ENCODE measurements around the gene PRDX1. TPM values are rescaled to one million over a fixed set of nuclear protein-coding genes. Genes with fewer than 3 reads are reported as not detected.
"Not testable (repeated sequence)": the region's sequence is repeated elsewhere in the genome, so short reads cannot be mapped to it uniquely, and the experiment has no call there.

PRDX1 gene
- polyA plus RNA-seq, 3 donors: 123 to 508 (median 363) TPM

- 86 to 90% (median 89%) methylated on average over 4 of the region's 4 CpGs for WGBS, 3 donors
- no peak overlapping the region for H3K27ac ChIP-seq (ENCODE audit: low read depth, low read length)
These were observed 10.6 kb downstream of the PRDX1 start for GRCh38 chr1:45510972-45511527.

- H3K27ac ChIP-seq (ENCODE audit: low read depth, low read length): no peak overlapping the region
- 64 to 78% (median 76%) methylated on average over 9 of the region's 9 CpGs for WGBS, 3 donors
These were observed 11.4 kb downstream of the PRDX1 start for GRCh38 chr1:45510036-45510971.

- WGBS, 3 donors: 72 to 79% (median 78%) methylated on average over 15 of the region's 15 CpGs
These were observed 13.2 kb downstream of the PRDX1 start for GRCh38 chr1:45508295-45509151.

DNA sequence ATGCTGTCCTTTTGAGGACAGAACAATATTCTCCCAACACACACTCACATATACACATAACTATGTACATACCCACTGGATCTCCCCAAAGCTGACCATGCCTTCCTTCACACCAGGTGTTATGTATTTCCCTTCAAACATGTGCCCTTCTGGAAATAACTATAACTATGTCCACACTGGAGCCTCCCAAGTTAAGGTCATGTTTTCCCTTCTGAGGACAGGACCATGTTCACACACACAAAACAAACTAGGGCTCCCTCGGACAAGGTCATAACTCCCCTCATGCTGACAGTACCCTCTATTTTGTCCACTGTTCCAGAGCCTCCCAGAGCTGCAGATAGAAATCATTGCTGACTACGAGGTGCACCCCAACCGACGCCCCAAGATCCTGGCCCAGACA, 13.8 kb downstream of the PRDX1 start:
- 88 to 92% (median 89%) methylated on average over 4 of the region's 4 CpGs for WGBS, 3 donors
- H3K27ac ChIP-seq (ENCODE audit: low read depth, low read length): no peak overlapping the region

More at GRCh38 chr1:45508295-45509151, 13.2 kb downstream of the PRDX1 start:
- no peak overlapping the region for H3K27ac ChIP-seq (ENCODE audit: low read depth, low read length)

- 89 to 94% (median 89%) methylated on average over 6 of the region's 6 CpGs for WGBS, 3 donors
These were observed 14.5 kb downstream of the PRDX1 start for GRCh38 chr1:45507195-45507594.

DNA sequence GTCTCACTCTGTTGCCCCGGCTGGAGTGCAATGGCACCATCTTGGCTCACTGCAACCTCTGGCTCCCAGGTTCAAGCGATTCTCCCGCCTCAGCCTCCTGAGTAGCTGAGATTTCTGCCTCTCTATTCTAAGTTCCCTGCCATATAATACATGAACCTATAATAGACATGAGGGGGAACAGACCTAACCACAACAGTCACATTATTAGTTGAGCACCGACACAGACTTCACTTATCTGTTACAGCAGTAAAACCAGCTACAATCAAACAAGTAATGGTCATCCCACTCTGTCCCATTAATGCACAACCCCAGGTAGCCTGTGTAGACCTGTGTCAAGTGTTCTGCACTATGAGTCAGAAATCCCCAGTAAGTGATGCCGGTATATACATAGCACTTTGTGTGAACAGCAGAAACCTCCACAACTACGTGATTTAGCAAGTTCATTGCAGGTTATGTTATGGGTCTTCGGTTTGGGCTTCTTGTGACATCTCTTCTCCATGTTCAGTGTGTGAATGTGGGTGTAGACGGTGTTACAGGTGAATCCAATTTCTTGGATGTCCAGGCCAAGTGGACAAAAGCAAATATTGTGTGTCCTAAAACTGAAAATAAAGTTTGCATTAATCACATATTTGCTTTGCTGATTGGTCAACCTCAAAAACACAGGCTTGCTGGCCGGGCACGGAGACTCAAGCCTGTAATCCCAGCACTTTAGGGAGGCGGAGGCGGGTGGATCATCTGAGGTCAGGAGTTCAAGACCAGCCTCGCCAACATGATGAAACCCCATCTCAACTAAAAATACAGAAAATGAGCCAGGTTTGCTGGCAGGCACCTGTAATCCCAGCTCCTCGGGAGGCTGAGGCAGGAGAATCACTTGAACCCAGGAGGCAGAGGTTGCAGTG, 18.0 kb downstream of the PRDX1 start:
- 91 to 95% (median 93%) methylated on average over 13 to 14 of the region's 14 CpGs for WGBS, 3 donors
- no peak overlapping the region for H3K27ac ChIP-seq (ENCODE audit: low read depth, low read length)

More at GRCh38 chr1:45507195-45507594, 14.5 kb downstream of the PRDX1 start:
- no peak overlapping the region for H3K27ac ChIP-seq (ENCODE audit: low read depth, low read length)

DNA sequence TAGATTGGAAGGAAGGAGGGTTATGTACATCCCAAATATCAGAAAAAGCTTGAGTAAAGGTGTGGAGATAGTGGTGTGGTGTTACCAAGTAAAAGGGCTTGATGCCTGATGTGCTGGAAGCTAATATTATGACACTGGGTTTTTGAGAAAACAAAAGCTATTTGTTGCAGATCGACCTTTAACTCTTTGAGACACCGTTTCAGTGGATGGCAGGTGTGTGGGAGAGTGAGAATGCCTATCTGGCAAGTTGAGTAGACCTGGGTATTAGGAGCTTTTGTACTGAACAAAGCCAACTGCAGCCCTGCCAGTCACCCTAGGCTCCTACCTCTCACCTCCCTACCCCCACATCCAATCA, 20.2 kb downstream of the PRDX1 start:
- H3K27ac ChIP-seq (ENCODE audit: low read depth, low read length): no peak overlapping the region
- WGBS, 3 donors: 53 to 90% (median 90%) methylated on average over 2 of the region's 2 CpGs

DNA sequence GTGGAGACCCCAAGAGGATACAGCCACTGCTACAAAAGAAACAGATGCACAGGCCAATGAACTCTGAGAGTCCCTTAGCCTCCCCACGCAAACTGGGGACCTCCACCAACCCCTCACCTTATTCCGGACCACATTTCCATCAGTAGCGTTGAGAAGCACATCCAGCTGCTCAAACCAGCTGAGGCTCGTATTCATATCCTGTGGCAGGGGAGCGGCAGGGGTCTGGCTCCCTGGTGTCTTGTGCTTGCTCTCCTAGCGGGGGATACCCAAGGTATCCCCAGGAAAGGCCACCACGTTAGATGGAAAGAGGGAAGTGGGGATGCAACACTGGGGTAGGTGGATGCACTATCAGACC, 22.3 kb downstream of the PRDX1 start:
- 3 to 5% (median 4%) methylated on average over 7 of the region's 7 CpGs for WGBS, 3 donors
- H3K27ac ChIP-seq (ENCODE audit: low read depth, low read length): no peak overlapping the region

- no peak overlapping the region for H3K27ac ChIP-seq (ENCODE audit: low read depth, low read length)
These were observed 23.4 kb downstream of the PRDX1 start for GRCh38 chr1:45498279-45498678.

- 70 to 83% (median 82%) methylated on average over 2 of the region's 2 CpGs for WGBS, 3 donors
- H3K27ac ChIP-seq (ENCODE audit: low read depth, low read length): no peak overlapping the region
These were observed 28.5 kb downstream of the PRDX1 start for GRCh38 chr1:45493116-45493697.

DNA sequence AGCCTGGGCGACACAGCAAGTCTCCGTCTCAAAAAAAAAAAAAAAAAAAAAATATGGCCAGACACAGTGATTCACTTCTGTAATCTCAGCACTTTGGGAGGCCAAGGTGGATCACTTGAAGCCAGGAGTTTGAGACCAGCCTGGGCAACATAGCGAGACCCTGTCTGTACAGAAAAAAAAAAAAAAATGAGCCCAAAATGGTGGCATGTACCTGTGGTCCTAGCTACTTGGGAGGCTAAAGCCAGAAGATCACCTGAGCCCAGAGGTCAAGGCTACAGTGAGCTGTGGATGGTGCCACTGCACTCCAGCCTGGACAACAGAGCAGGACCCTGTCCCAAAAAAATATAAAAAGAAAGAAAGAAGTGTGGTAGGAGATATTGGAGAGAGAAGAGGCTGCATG, 29.0 kb downstream of the PRDX1 start:
- 85 to 94% (median 90%) methylated on average over 3 of the region's 3 CpGs for WGBS, 3 donors
- no peak overlapping the region for H3K27ac ChIP-seq (ENCODE audit: low read depth, low read length)

DNA sequence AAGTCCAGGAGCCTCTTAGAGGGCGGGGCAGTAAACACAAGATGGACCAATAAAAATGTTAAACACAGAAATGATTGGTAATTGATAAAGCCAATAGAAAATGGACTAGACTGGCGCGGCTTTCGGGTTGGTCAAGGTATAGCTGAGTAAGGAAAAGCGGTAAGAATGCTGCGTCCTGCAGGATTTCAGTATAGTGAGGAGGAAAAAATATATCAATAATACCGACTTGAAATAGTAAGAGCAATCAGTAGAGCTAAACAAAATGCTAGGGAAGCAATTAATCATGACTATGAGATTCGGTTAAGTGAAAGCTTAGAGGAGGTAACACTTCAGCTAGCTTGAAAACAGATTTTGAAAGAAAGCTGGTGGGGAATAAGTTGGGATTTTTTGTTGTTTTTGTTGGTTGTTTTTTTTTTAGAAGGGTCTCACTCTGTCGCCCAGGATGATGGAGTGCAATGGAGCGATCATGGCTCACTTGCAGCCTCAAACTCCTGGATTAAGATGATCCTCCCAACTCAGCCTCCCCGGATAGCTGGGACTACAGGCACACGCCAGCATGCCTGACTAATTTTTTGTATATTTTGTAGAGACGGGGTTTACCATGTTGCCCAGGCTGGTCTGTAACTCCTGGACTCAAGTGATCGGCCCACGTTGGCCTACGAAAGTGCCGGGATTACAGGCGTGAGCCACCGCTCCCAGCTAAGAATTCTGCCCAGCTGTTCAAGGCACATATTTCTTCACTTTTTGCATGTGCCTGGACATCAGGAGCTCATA, 30.0 kb downstream of the PRDX1 start:
- 47 to 49% (median 49%) methylated on average over 19 of the region's 19 CpGs for WGBS, 3 donors
- H3K27ac ChIP-seq (ENCODE audit: low read depth, low read length): no peak overlapping the region

DNA sequence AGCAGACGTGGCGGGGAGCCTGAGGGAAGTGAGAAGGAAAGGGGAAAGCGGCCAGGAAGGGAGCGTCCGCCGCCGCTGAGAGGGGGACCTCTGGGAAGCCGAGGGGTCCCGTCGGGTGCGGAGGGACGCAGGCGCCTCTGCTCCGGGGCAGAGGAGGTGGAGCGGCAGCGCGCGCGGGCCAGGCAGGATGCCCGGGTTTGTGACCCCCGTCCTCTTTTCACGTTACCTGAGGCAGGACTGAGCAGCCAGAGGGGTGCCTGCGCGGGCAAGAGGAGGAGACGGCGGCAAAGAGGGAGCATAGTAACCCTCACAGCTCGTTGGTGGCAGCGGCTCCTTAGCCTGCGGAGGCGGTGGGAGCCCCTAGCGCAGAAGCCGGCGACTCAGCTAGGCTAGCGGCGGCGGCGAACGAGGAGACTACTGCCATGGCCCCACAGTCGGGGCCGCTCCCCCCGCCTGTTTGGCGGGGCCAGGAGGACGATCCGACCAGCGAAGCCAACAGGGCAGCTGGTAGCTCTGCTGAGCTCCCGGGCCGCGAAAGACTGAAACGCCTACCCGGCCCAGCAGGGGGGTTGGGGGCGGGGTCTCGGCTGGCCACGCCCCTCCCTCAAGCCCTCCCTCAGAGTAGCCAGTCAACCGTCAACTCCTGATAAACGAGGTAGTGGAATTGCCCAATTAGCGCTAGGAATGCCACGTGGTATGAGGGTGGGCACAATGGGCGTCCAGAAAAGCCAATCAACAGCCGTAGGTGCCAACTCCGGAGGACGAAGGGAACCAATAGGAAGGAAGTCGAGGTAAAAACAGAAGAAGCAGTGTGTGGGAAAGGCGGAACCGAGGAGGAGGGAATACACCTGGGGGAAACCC, 30.8 kb downstream of the PRDX1 start, which contains the start of gene TESK2:
Gene TESK2 (minus strand): TSS at position 538 of the 861 bp plus-strand sequence. CDS start 33,378 bp downstream, outside the sequence.
- 0% methylated on average over 43 to 64 of the region's 64 CpGs for WGBS, 3 donors
- H3K27ac ChIP-seq (ENCODE audit: low read depth, low read length): no peak within 1 kb of the TSS

DNA sequence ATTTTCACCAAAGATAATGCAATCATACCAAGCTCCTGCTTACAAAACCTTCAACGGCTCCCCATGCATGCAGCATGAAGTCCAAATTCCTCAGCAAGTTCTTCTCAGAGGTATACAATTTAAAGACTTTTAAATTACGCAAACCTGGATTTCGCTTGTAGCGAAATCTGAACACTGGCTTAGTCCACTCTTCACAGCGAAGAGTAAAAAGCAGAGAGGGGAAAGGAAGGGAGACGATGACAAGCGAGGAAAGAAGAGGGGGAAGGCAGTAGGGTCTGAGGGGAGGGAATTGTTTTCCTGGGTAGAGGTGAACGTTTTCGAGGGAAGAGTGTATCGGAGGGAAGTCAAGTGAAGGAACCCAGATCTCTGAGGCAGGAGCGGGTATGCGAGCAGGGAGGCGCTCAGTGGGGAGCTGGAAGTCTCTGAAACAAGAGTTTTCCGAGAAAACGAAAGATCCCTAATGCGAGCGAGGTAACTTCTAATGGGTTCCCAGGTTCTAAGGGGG, 31.5 kb downstream of the PRDX1 start:
- WGBS, 3 donors: 2 to 3% (median 2%) methylated on average over 17 of the region's 17 CpGs
- no peak overlapping the region for H3K27ac ChIP-seq (ENCODE audit: low read depth, low read length)

DNA sequence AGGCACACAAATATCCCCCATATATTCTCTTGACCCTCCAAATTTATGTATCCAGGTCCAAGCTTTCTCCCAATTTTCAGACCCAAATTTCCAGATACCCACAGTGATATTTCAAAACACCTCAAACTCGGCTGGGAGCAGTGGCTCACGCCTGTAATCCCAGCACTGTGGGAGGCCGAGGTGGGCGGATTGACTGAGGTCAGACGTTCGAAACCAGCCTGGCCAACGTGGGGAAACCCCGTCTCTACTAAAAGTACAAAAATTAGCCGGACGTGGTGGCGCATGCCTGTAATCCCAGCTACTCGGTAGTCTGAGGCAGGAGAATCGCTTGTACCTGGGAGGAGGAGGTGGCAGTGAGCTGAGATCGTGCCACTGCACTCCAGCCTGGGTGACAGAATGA, 32.3 kb downstream of the PRDX1 start:
- H3K27ac ChIP-seq (ENCODE audit: low read depth, low read length): not testable (repeated sequence)
- WGBS, 3 donors: 63 to 75% (median 73%) methylated on average over 14 of the region's 14 CpGs

Measured in adipose tissue (tissue), 3 donors.